ENCODE measurements around the gene BICD1. TPM values are rescaled to one million over a fixed set of nuclear protein-coding genes. Genes with fewer than 3 reads are reported as not detected.

BICD1 gene
- total and polyA plus RNA-seq, 2 of the 13 experiments (the other 11 are each of a cell fraction or from before 2014, with no cell fraction given) = 4.5 to 5.2 TPM

- 83% methylated on average over 2 of the region's 5 CpGs for WGBS (ENCODE audit: low lambda C conversion rate)
These were observed 312.4 kb downstream of the BICD1 start for GRCh38 chr12:32418903-32419519.

More at GRCh38 chr12:32418903-32419519, 312.4 kb downstream of the BICD1 start:
- H3K27ac ChIP-seq (ENCODE audit: extremely low read length, insufficient read depth, low read length) = no peak overlapping the region
- no peak overlapping the region for H3K9ac ChIP-seq (ENCODE audit: insufficient read depth, low read depth, low read length)
- CTCF ChIA-PET (ENCODE audit: low intra/inter-chr PET ratio, low total read pairs) = no interaction called here
- no peaks in the 10 kb centered on the region; the same call in 1 of the 2 replicates for H3K4me1 ChIP-seq (ENCODE audit: insufficient read depth, low read length)
- H3K4me2 ChIP-seq (ENCODE audit: low read depth, low read length) = no peak overlapping the region
- H3K9me3 ChIP-seq (ENCODE audit: low read length) = no peaks in the 10 kb centered on the region
- ATAC-seq (peak; percentile 50), DNase-seq (ENCODE audit: low spot score) (no peak), FAIRE-seq (no peak)
- POLR2A ChIA-PET = no interaction called here
- no peaks in the 10 kb centered on the region for H3K36me3 ChIP-seq (replicated peaks in 1 of 2; ENCODE audit: control insufficient read depth in 1 of 2, insufficient read depth in 2 of 2, low read length in 2 of 2)
- intact Hi-C loops (cut with micrococcal nuclease; ENCODE audit: unreplicated experiment) = loop anchor here (2.0 kb wide), 1 partner anchor 18 kb away; no protein-coding TSS in a partner anchor
- no peak overlapping the region for H2AFZ ChIP-seq (ENCODE audit: low read length)
- H3K27me3 ChIP-seq (ENCODE audit: control insufficient read depth in 1 of 2, insufficient read depth in 2 of 2, low read length in 2 of 2) = no peaks in the 10 kb centered on the region
- no peaks in the 10 kb centered on the region for H3K79me2 ChIP-seq (ENCODE audit: insufficient read depth, low read length)
- no peak overlapping the region for H3K4me3 ChIP-seq (replicated peaks in 1 of 3; ENCODE audit: insufficient read depth in 1 of 3, low read depth in 2 of 3, low read length in 3 of 3)
- BruUV-seq (replicated peaks) = no TSS peak
- in situ Hi-C loops (cut with HindIII; ENCODE audit: extremely low pct_ligation_motif_present, low pct_unique_long_range_greater_than_20kb) = no loop called here
- TF ChIP-seq BATF2 (CRISPR knock-in tag; IDR thresholded peaks at IDR 0.05) (no peak), ZNF354B (CRISPR knock-in tag; IDR thresholded peaks at IDR 0.05) (no peak), KLF11 (CRISPR knock-in tag; IDR thresholded peaks at IDR 0.05) (no peak), SRSF1 (optimal IDR thresholded peaks at IDR 0.05; ENCODE audit: low read depth, low read length) (no peak), PRPF4 (IDR thresholded peaks at IDR 0.05; ENCODE audit: low read depth, low read length, poor library complexity, severe bottlenecking) (no peak), ZMAT3 (CRISPR knock-in tag; conservative IDR thresholded peaks at IDR 0.05) (no peak), ARID2 (CRISPR knock-in tag; IDR thresholded peaks at IDR 0.05; ENCODE audit: borderline replicate concordance) (no peak), SETDB1 (CRISPR knock-in tag; IDR thresholded peaks at IDR 0.05; ENCODE audit: borderline replicate concordance) (no peak), ZMYM4 (CRISPR knock-in tag; IDR thresholded peaks at IDR 0.05) (no peak), ZNF12 (CRISPR knock-in tag; IDR thresholded peaks at IDR 0.05) (no peak), MAF1 (CRISPR knock-in tag; IDR thresholded peaks at IDR 0.05; ENCODE audit: borderline replicate concordance) (no peak), HBP1 (CRISPR knock-in tag; IDR thresholded peaks at IDR 0.05; ENCODE audit: low read depth) (no peak), ZEB1 (IDR thresholded peaks at IDR 0.05; ENCODE audit: insufficient replicate concordance, low read depth) (no peak)
- H4K20me1 ChIP-seq (ENCODE audit: insufficient read depth, low read length) = no peaks in the 10 kb centered on the region

Measured in HepG2 (cell line).